Parathyroid adenoma (tissue), 2 donors: ENCODE measurements around the gene HSPA1B.

Experiments used
- H2AFZ ChIP-seq: fragments of 300-600 bp; sonication (generic); one replicate; pipeline ENCODE4 v1.7.0; 2017; ENCODE audit warnings: antibody characterized with exemption, mild to moderate bottlenecking
- H3K27ac ChIP-seq: fragments of 300-600 bp; sonication (generic); one replicate; pipeline ENCODE4 v1.7.0; 2017
- H3K27me3 ChIP-seq: fragments of 300-600 bp; sonication (generic); one replicate; pipeline ENCODE4 v1.7.0; 2017; ENCODE audit warnings: low read length; ENCODE audit not compliant: control insufficient read depth, insufficient read depth
- H3K36me3 ChIP-seq: fragments of 300-600 bp; sonication (generic); one replicate; pipeline ENCODE4 v1.7.0; 2017; ENCODE audit warnings: low read length; ENCODE audit not compliant: control insufficient read depth, insufficient read depth
- H3K4me1 ChIP-seq: fragments of 300-600 bp; sonication (generic); one replicate; pipeline ENCODE4 v1.7.0; 2017; ENCODE audit warnings: control low read depth
- H3K4me2 ChIP-seq: fragments of 300-600 bp; sonication (generic); one replicate; pipeline ENCODE4 v1.7.0; 2017; ENCODE audit warnings: low read length
- H3K4me3 ChIP-seq: fragments of 300-600 bp; sonication (generic); one replicate; pipeline ENCODE4 v1.7.0; 2017; ENCODE audit warnings: low read depth, low read length
- H3K79me2 ChIP-seq: fragments of 300-600 bp; sonication (generic); one replicate; pipeline ENCODE4 v1.7.0; 2017; ENCODE audit warnings: control low read depth
- H3K9ac ChIP-seq: fragments of 300-600 bp; sonication (generic); one replicate; pipeline ENCODE4 v1.7.0; 2017; ENCODE audit warnings: mild to moderate bottlenecking
- H3K9me3 ChIP-seq: fragments of 300-600 bp; sonication (generic); one replicate; pipeline ENCODE4 v1.7.0; 2017; ENCODE audit warnings: low read length; ENCODE audit not compliant: control insufficient read depth
- CTCF ChIP-seq: fragments of 300-600 bp; sonication (generic); IDR thresholded peaks from one replicate; pipeline ENCODE4 v1.7.0; 2017; ENCODE audit warnings: antibody characterized with exemption, mild to moderate bottlenecking
- donor health status: primary hyperparathyroidism.

The HSPA1B gene

GRCh38 chr6:31869343-31869742, 41.8 kb downstream of the HSPA1B start:
- Histone ChIP-seq H3K9ac (no peak overlapping the region), H3K27ac (no peak overlapping the region), H3K4me1 (peaks cover 12% of the 10 kb centered on the region), H3K4me3 (no peak overlapping the region), H3K27me3 (no peaks in the 10 kb centered on the region), H3K36me3 (no peaks in the 10 kb centered on the region), H2AFZ (no peak overlapping the region), H3K79me2 (no peaks in the 10 kb centered on the region), H3K9me3 (no peaks in the 10 kb centered on the region), H3K4me2 (no peak overlapping the region)
- TF ChIP-seq CTCF: no peak

- no peak overlapping the region for H3K4me2 ChIP-seq
- no peak overlapping the region for H2AFZ ChIP-seq
- H3K79me2 ChIP-seq: no peaks in the 10 kb centered on the region
- H3K27me3 ChIP-seq: no peaks in the 10 kb centered on the region
- no peaks in the 10 kb centered on the region for H3K36me3 ChIP-seq
- H3K4me1 ChIP-seq: peaks cover 3% of the 10 kb centered on the region
- TF ChIP-seq CTCF: no peak
- no peak overlapping the region for H3K27ac ChIP-seq
- H3K4me3 ChIP-seq: no peak overlapping the region
- H3K9ac ChIP-seq: no peak overlapping the region
- H3K9me3 ChIP-seq: no peaks in the 10 kb centered on the region
These were observed 42.9 kb downstream of the HSPA1B start for GRCh38 chr6:31870385-31870921.

GRCh38 chr6:31871046-31871659, 43.6 kb downstream of the HSPA1B start:
- H3K9ac ChIP-seq: no peak overlapping the region
- H3K4me3 ChIP-seq: no peak overlapping the region
- no peak overlapping the region for H3K4me2 ChIP-seq
- no peak overlapping the region for H2AFZ ChIP-seq
- H3K27me3 ChIP-seq: no peaks in the 10 kb centered on the region
- H3K79me2 ChIP-seq: no peaks in the 10 kb centered on the region
- H3K36me3 ChIP-seq: no peaks in the 10 kb centered on the region
- no peaks in the 10 kb centered on the region for H3K9me3 ChIP-seq
- no peak for TF ChIP-seq CTCF
- H3K27ac ChIP-seq: no peak overlapping the region
- no peaks in the 10 kb centered on the region for H3K4me1 ChIP-seq

GRCh38 chr6:31874084-31874670, 46.6 kb downstream of the HSPA1B start:
- H3K4me3 ChIP-seq: no peak overlapping the region
- no peak overlapping the region for H2AFZ ChIP-seq

More at GRCh38 chr6:31874084-31874670, 46.6 kb downstream of the HSPA1B start:
- Histone ChIP-seq H3K9me3 (no peaks in the 10 kb centered on the region), H3K4me1 (no peaks in the 10 kb centered on the region), H3K79me2 (no peaks in the 10 kb centered on the region), H3K4me2 (no peak overlapping the region), H3K9ac (no peak overlapping the region), H3K27ac (no peak overlapping the region), H3K27me3 (no peaks in the 10 kb centered on the region), H3K36me3 (no peaks in the 10 kb centered on the region)
- TF ChIP-seq CTCF: no peak
